Mesothelial cell of epicardium (in vitro differentiated cells): ENCODE results near the gene NFE2L3. TPM values are rescaled to one million over a fixed set of nuclear protein-coding genes. Genes with fewer than 3 reads are reported as not detected.
"Not testable (repeated sequence)": the region's sequence is repeated elsewhere in the genome, so short reads cannot be mapped to it uniquely, and the experiment has no call there.

Experiments used
- DNase-seq, 2 experiments: peaks; one replicate each; pipeline ENCODE4 v3.0.0; 2021; ENCODE audit warnings: low spot score in 2 of 2; ENCODE audit not compliant: unreplicated experiment in 2 of 2
- H3K27ac Mint-ChIP-seq: 2 replicates; pipeline ENCODE4 v1.8.0; 2021; ENCODE audit warnings: mixed read lengths
- H3K27me3 Mint-ChIP-seq: 2 replicates; pipeline ENCODE4 v1.8.0; 2021; ENCODE audit warnings: low read depth, mixed read lengths
- H3K36me3 Mint-ChIP-seq: 2 replicates; pipeline ENCODE4 v1.8.0; 2021; ENCODE audit warnings: mixed read lengths
- H3K4me1 Mint-ChIP-seq: 2 replicates; pipeline ENCODE4 v1.8.0; 2021; ENCODE audit warnings: mixed read lengths
- H3K4me3 Mint-ChIP-seq: 2 replicates; pipeline ENCODE4 v1.8.0; 2021; ENCODE audit warnings: mild to moderate bottlenecking, moderate library complexity, mixed read lengths
- H3K9me3 Mint-ChIP-seq: 2 replicates; pipeline ENCODE4 v1.8.0; 2021; ENCODE audit warnings: mixed read lengths
- CTCF ChIP-seq: fragments of 200-600 bp; sonication (generic); IDR thresholded peaks from one replicate; pipeline ENCODE4 v1.5.0; 2021; ENCODE audit warnings: antibody characterized with exemption; ENCODE audit not compliant: unreplicated experiment
- total RNA-seq: library from RNA; stranded (reverse); gene quantifications from 3 replicates; pipeline ENCODE4 v1.2.1, GENCODE V29; 2021

The NFE2L3 gene
- total RNA-seq, 1 donor from 2014 or later: 11.8 TPM

- H3K4me1 Mint-ChIP-seq: no peaks in the 10 kb centered on the region
- H3K27ac Mint-ChIP-seq: no peak overlapping the region
- TF ChIP-seq CTCF: no peak
- H3K4me3 Mint-ChIP-seq: no peak overlapping the region
- peaks cover 8% of the 10 kb centered on the region for H3K27me3 Mint-ChIP-seq
- no peaks in the 10 kb centered on the region for H3K9me3 Mint-ChIP-seq
- DNase-seq: no peak
- no peaks in the 10 kb centered on the region for H3K36me3 Mint-ChIP-seq
Observed at GRCh38 chr7:26115650-26116049, 36.3 kb upstream of the NFE2L3 start.

- H3K4me3 Mint-ChIP-seq: no peak overlapping the region
- H3K27ac Mint-ChIP-seq: no peak overlapping the region
- H3K36me3 Mint-ChIP-seq: no peaks in the 10 kb centered on the region
- H3K27me3 Mint-ChIP-seq: peaks cover 10% of the 10 kb centered on the region
- no peak for DNase-seq
- no peaks in the 10 kb centered on the region for H3K9me3 Mint-ChIP-seq
- H3K4me1 Mint-ChIP-seq: no peaks in the 10 kb centered on the region
- TF ChIP-seq CTCF: no peak
Observed at GRCh38 chr7:26117142-26117807, 34.7 kb upstream of the NFE2L3 start.

- H3K27me3 Mint-ChIP-seq: peaks cover 10% of the 10 kb centered on the region
- no peak overlapping the region for H3K4me3 Mint-ChIP-seq
- H3K27ac Mint-ChIP-seq: no peak overlapping the region
- no peak for DNase-seq
- no peaks in the 10 kb centered on the region for H3K9me3 Mint-ChIP-seq
- TF ChIP-seq CTCF: no peak
- no peaks in the 10 kb centered on the region for H3K4me1 Mint-ChIP-seq
- no peaks in the 10 kb centered on the region for H3K36me3 Mint-ChIP-seq
Observed at GRCh38 chr7:26117970-26118369, 34.0 kb upstream of the NFE2L3 start.

GRCh38 chr7:26122745-26123144, 29.3 kb upstream of the NFE2L3 start:
- Mint-ChIP-seq H3K27ac (no peak overlapping the region), H3K27me3 (peaks cover 25% of the 10 kb centered on the region), H3K4me3 (no peak overlapping the region), H3K4me1 (no peaks in the 10 kb centered on the region), H3K36me3 (no peaks in the 10 kb centered on the region), H3K9me3 (peaks cover 2% of the 10 kb centered on the region)
- TF ChIP-seq CTCF: no peak
- DNase-seq: no peak

GRCh38 chr7:26124775-26125174, 27.2 kb upstream of the NFE2L3 start:
- not testable (repeated sequence) for H3K4me3 Mint-ChIP-seq, H3K36me3 Mint-ChIP-seq, H3K4me1 Mint-ChIP-seq, H3K27ac Mint-ChIP-seq, DNase-seq, H3K9me3 Mint-ChIP-seq
- peaks cover 21% of the 10 kb centered on the region for H3K27me3 Mint-ChIP-seq

- H3K27me3 Mint-ChIP-seq: peaks cover 18% of the 10 kb centered on the region
Observed at GRCh38 chr7:26127411-26127810, 24.6 kb upstream of the NFE2L3 start.

More at GRCh38 chr7:26127411-26127810, 24.6 kb upstream of the NFE2L3 start:
- Mint-ChIP-seq H3K4me3 (no peak overlapping the region), H3K27ac (no peak overlapping the region), H3K9me3 (peaks cover 11% of the 10 kb centered on the region), H3K36me3 (no peaks in the 10 kb centered on the region), H3K4me1 (no peaks in the 10 kb centered on the region)
- DNase-seq: no peak
- no peak for TF ChIP-seq CTCF
